WTC11 (cell line): ENCODE results near the gene DMKN. TPM values are rescaled to one million over a fixed set of nuclear protein-coding genes. Genes with fewer than 3 reads are reported as not detected.

ENCODE experiments used
- ATF1 ChIP-seq: sonication (generic); formaldehyde crosslinking; IDR thresholded peaks from 2 replicates; pipeline ENCODE4 v1.8.1; 2023; ENCODE audit warnings: mild to moderate bottlenecking, moderate library complexity, missing genetic modification reagents
- MYBL2 ChIP-seq: sonication (generic); formaldehyde crosslinking; IDR thresholded peaks from 2 replicates; pipeline ENCODE4 v1.8.1; 2023; ENCODE audit warnings: mild to moderate bottlenecking, moderate library complexity, missing genetic modification reagents
- RORB ChIP-seq: fragments of 250-450 bp; sonication (Bioruptor Pico); IDR thresholded peaks from 2 replicates; pipeline ENCODE4 v1.9.0; 2021; ENCODE audit warnings: mild to moderate bottlenecking
- TP53 ChIP-seq: sonication (generic); formaldehyde crosslinking; IDR thresholded peaks from 2 replicates; pipeline ENCODE4 v1.8.1; 2023; ENCODE audit warnings: mild to moderate bottlenecking, missing genetic modification reagents
- ZBTB43 ChIP-seq: sonication (generic); formaldehyde crosslinking; IDR thresholded peaks from 2 replicates; pipeline ENCODE4 v1.8.1; 2023; ENCODE audit warnings: mild to moderate bottlenecking, missing genetic modification reagents
- ZNF232 ChIP-seq: sonication (generic); formaldehyde crosslinking; IDR thresholded peaks from 2 replicates; pipeline ENCODE4 v1.8.0; 2022; ENCODE audit warnings: mild to moderate bottlenecking, missing genetic modification reagents
- ZNF423 ChIP-seq: fragments of 250-450 bp; sonication (Bioruptor Pico); IDR thresholded peaks from 2 replicates; pipeline ENCODE4 v2.1.2; 2022; ENCODE audit warnings: mild to moderate bottlenecking, moderate library complexity
- ZNF532 ChIP-seq: fragments of 250-450 bp; sonication (Bioruptor Pico); IDR thresholded peaks from 2 replicates; pipeline ENCODE4 v1.9.0; 2021; ENCODE audit warnings: mild to moderate bottlenecking, borderline replicate concordance
- total RNA-seq: library from RNA; stranded (reverse); gene quantifications from 3 replicates; pipeline ENCODE4 v1.2.3, GENCODE V29; 2021

The DMKN gene
- total RNA-seq, 1 experiment from 2014 or later = 285 TPM

- TF ChIP-seq MYBL2 (CRISPR knock-in tag) (no peak), ZNF532 (no peak), ZNF423 (CRISPR knock-in tag) (no peak), RORB (no peak), TP53 (CRISPR knock-in tag) (no peak), ATF1 (CRISPR knock-in tag) (no peak), ZBTB43 (CRISPR knock-in tag) (no peak), ZNF232 (no peak)
- TF ChIP-seq, all 79 proteins: peak for 0
Measured at GRCh38 chr19:35447606-35448469, 65.6 kb downstream of the DMKN start, which contains the start of gene FFAR2 (continued).

Other genes starting within 250 kb of the DMKN start
- gene USF2, start 244.7 kb downstream of the DMKN start, total RNA-seq = 109 to 127 TPM (median 120 TPM) in 3 replicates
- gene HAMP, start 231.1 kb downstream of the DMKN start, total RNA-seq = 0.11 to 0.22 TPM (median 0.14 TPM) in 3 replicates
- gene MAG, start 221.5 kb downstream of the DMKN start, total RNA-seq = 0.23 to 0.53 TPM (median 0.46 TPM) in 3 replicates
- gene CD22, start 184.5 kb downstream of the DMKN start, total RNA-seq = 0.28 to 1.1 TPM (median 0.55 TPM) in 3 replicates
- gene FFAR1, start 165.7 kb downstream of the DMKN start, total RNA-seq = 0.07 TPM in 1 of 3 replicates, not detected in the others
- not detected in 3 replicates for gene FFAR3, start 155.2 kb downstream of the DMKN start, total RNA-seq
- gene GPR42, start 142.6 kb downstream of the DMKN start, total RNA-seq = not detected in 3 replicates
- gene FFAR2, start 65.4 kb downstream of the DMKN start, total RNA-seq = not detected in 3 replicates
- gene KRTDAP, start 23.2 kb downstream of the DMKN start, total RNA-seq = 1.3 to 3.2 TPM (median 1.7 TPM) in 3 replicates
- gene SBSN, start 14.7 kb upstream of the DMKN start, total RNA-seq = 0.15 to 0.39 TPM in 2 of 3 replicates, not detected in the other
- 0.20 to 0.30 TPM in 2 of 3 replicates, not detected in the other for gene GAPDHS, start 19.8 kb upstream of the DMKN start, total RNA-seq
- gene TMEM147, start 32.0 kb upstream of the DMKN start, total RNA-seq = 132 to 135 TPM (median 132 TPM) in 3 replicates
- 0.59 to 1.2 TPM (median 1.1 TPM) in 3 replicates for gene ATP4A, start 50.0 kb upstream of the DMKN start, total RNA-seq
- gene PMIS2, start 72.5 kb upstream of the DMKN start, total RNA-seq = not detected in 3 replicates
- gene HAUS5, start 99.1 kb upstream of the DMKN start, total RNA-seq = 23.5 to 25.4 TPM (median 24.4 TPM) in 3 replicates
- gene RBM42, start 115.4 kb upstream of the DMKN start, total RNA-seq = 84.7 to 94.9 TPM (median 88.6 TPM) in 3 replicates
- 1.4 to 1.9 TPM (median 1.7 TPM) in 3 replicates for gene ETV2, start 128.1 kb upstream of the DMKN start, total RNA-seq
- 523 to 536 TPM (median 526 TPM) in 3 replicates for gene COX6B1, start 134.7 kb upstream of the DMKN start, total RNA-seq
- gene UPK1A, start 152.9 kb upstream of the DMKN start, total RNA-seq = 1.6 to 3.0 TPM (median 2.7 TPM) in 3 replicates
- gene ZBTB32, start 190.9 kb upstream of the DMKN start, total RNA-seq = 0.11 to 0.34 TPM (median 0.18 TPM) in 3 replicates
- 53.6 to 66.6 TPM (median 58.1 TPM) in 3 replicates for gene KMT2B, start 204.4 kb upstream of the DMKN start, total RNA-seq
- gene IGFLR1, start 228.8 kb upstream of the DMKN start, total RNA-seq = 9.9 to 12.7 TPM (median 12.3 TPM) in 3 replicates
- 19.7 to 20.9 TPM (median 20.8 TPM) in 3 replicates for gene U2AF1L4, start 231.8 kb upstream of the DMKN start, total RNA-seq
- 80.3 to 85.3 TPM (median 84.0 TPM) in 3 replicates for gene PSENEN, start 232.0 kb upstream of the DMKN start, total RNA-seq
- 4.7 to 6.4 TPM (median 5.6 TPM) in 3 replicates for gene LIN37, start 234.9 kb upstream of the DMKN start, total RNA-seq
- gene HSPB6, start 243.4 kb upstream of the DMKN start, total RNA-seq = 1.4 to 2.5 TPM (median 1.7 TPM) in 3 replicates
- 32.9 to 36.7 TPM (median 36.2 TPM) in 3 replicates for gene PROSER3, start 244.5 kb upstream of the DMKN start, total RNA-seq